Activated T-cell treated with anti-CD3 and anti-CD28 coated beads for 4 hours (primary cell): ENCODE results near the gene WWOX.

Experiments
- DNase-seq: peaks from one replicate; pipeline ENCODE4 v3.0.0-alpha.2; 2020

Gene WWOX

DNA sequence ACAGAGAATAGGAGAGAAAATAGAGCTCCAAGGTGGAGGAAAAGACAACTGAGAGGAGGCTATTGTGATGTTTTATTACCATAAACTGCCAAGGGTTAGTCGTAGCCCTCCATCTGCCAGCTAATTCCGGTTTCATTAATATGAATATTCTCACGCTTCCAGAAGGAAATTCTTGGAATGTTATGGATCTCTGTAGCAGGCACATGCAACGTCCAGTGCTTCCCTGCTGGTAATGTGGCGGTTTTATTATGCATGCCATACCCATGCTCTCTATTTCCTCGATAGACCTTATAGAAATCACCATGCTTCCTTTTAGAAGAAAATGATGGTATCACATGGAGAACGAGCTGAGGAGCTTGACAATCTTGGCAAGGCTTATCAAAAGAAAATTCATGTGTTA, 1037.5 kb downstream of the WWOX start:
- DNase-seq: no peak

DNA sequence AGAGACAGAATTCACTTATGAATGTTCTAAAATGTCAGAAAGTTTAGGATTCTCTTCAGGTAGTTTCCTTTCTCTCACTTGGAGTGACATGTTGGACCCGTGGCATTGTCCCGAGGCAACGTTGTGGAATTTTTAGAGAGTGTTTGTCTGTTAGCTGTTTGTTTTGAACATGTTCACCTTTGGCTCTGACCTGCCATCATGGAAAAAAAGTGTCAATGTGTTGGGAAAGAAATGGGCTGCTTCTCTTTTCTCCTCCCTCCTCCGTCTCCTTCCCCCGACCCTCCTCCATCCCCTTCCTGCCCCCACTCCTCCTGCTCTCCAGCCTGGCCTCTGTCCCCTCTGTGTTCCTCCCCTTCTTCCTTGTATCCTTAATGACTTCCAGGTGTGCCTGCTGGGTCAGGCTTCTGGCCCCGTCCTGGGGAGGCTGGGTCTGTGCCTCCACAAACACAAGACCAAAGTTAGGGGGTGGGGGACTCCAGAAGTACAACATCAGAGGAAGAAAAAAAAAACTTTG, 1038.0 kb downstream of the WWOX start:
- DNase-seq: no peak

DNA sequence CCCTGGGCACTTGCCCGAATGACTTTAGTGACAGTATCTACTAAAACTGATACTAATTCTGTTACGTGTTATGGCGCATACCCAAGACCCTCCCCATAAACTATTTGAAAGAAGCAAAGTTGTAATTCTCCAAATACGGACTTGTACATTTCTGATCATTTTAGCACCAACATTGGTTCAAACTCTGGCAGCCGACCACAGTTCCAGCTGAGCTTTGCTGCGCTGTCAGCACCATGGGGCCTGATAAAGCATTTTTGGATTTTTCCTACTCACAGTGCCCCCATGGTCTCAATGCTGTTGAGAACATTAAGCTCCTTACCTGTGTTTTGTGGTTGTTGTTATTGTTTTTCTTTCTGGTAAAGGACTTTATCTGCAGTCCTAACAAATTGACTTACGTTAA, 1040.3 kb downstream of the WWOX start:
- no peak for DNase-seq

DNA sequence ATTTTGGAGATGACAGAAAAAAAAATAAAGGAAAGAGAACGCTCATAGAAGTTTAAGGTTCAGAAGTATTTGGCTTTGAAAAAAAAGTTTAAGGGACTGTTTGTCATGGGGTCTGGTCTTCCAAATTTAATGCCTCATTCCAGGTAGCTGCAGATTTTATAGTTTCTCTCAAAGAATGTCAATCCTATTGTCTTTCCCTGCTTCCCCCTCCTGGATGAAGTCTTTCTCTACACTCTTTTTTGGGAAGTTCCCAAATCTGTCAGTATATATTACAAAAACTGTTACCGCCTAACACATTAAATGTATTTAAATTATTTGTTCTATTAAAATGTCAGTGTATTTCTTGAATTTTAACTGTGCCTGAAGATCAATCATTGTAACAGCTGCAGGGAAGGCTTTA, 1043.6 kb downstream of the WWOX start:
- no peak for DNase-seq

DNA sequence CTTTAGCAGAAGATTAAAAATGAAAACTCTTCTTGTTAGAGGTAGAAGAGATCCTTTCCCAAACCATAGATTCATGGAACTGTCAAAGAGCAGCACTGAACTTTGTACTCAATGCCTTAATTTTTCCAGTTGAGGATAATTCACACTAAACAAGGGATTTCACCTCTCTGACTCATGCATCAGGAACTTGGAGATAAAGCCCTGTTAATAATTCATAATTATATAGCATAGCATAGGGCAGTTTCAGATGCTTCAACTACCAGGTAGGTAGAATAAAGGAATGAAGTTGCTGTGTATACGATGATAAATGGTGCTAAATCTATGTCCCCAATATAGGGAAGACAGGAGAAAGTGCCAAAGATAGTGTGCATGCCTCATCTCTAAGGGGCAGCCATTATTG, 1050.7 kb downstream of the WWOX start:
- no peak for DNase-seq

DNA sequence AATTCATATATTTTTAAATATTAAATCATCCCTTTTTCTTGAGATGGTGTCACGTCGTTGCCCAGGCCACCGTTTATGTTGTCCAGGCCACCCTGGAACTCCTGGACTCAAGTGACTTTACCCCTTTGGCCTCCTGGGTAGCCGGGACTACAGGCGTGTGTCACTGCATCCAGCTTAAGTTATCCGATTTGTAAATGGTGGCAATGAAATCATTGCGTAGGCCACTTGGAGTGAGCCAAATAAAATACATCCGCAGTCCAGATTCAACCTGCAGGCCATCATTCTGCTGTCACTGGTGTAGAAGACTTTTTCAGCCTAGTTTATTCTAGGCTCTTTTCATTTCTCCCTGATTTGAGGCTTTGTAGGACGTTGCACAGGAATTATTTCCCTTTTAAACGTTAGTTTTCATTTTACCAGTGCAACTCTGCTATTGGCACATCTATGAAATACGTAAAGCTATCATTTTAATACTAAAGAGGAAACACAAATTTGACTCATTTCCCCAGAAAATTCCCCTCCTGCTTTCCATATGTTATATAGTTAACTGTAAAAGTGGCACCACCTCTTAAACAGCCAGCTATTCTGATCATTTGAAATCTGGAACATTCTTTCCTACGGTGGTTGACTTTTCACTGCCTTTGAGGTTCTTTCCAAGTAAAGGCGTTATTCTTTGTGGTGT, 1051.3 kb downstream of the WWOX start:
- no peak for DNase-seq

DNA sequence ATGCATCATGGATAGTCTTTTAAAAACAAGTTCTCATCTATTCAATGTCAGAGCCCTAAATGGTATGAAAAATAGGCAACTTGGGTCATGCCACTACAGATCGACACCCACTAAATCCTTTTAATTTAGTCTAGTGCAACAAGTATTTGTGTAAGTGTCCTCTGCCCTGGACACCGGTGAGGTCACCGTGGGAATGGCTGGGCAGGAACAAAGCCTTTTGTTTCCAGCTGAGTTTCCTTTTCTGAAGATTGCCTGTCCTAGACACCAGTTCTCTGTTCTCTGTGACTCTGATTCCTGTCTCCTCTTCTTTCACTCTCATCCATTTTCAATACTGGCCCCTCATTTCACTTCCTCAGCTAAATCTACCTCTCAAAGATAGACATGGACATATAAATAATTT, 1054.6 kb downstream of the WWOX start:
- no peak for DNase-seq

DNA sequence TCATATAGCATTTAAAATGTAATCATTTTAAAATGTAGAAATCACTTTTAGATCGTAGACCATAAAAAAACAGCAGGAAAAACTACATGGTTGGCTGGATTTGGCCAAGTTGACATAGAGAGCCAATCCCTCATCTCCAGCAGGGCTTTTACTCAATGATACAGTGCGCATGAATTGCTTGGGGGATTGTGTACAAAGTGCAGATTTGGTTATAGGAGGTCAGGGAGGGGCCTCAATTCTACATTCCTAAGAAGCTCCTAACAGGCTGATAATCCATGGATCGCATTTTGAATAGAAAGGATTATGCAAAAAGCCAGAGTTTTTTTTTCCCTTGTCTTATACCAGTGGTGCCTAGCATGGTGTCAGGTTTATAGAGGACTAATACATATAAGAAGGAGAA, 1056.0 kb downstream of the WWOX start:
- no peak for DNase-seq

DNA sequence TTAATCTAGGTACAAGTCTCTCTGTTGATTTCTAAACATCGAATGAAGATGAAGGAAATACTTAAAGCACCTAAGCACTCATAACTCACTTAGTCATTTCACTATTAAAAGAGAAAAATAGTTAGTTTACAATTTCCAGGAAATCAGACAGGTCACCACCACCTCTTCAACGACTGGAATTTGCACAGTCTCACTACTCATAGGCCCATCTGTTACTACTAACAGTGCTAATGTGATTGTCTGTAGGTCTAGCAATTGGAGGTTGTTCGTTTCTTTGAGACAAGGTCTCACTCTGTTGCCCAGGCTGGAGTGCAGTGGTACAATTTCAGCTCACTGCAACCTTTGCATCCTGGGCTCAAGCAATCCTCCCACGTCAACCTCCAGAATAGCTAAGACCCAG, 1056.5 kb downstream of the WWOX start:
- no peak for DNase-seq

DNA sequence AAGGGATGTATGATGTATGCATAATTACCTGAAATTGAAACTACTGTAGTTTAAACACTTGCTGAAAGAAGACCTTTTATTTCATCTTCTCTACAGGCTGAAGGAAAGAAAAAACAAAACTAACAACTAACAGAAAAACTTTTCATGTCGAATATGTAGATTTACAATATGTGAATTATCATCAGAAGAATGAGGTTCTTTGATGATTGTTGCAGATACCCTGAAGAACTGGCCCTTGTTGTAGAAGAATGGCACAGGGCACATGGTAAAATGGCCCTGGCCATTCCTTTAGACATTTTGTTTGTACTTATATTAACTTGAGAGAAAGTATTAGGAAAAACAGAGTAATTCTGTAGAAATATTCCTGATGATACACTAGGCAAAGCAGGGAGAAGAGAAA, 1057.3 kb downstream of the WWOX start:
- DNase-seq: no peak

DNA sequence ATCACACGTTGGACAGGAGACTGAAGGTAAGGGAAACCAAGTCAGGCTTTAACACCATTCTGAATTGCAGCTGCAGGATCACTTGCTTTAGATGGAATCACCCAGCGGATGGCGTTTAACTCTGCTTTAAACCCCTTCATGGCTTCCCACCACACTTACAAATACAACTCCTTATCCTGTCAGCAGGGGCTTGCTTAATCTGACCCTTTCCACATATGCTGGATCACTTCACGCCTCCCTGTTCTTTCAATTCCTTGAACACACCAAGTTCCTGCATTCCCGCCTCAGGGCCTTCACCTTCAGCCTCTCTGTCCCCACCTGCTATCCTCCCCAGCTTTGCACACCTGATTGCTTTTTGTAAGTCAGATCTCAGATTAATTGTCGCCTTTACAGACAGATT, 1058.9 kb downstream of the WWOX start:
- no peak for DNase-seq

DNA sequence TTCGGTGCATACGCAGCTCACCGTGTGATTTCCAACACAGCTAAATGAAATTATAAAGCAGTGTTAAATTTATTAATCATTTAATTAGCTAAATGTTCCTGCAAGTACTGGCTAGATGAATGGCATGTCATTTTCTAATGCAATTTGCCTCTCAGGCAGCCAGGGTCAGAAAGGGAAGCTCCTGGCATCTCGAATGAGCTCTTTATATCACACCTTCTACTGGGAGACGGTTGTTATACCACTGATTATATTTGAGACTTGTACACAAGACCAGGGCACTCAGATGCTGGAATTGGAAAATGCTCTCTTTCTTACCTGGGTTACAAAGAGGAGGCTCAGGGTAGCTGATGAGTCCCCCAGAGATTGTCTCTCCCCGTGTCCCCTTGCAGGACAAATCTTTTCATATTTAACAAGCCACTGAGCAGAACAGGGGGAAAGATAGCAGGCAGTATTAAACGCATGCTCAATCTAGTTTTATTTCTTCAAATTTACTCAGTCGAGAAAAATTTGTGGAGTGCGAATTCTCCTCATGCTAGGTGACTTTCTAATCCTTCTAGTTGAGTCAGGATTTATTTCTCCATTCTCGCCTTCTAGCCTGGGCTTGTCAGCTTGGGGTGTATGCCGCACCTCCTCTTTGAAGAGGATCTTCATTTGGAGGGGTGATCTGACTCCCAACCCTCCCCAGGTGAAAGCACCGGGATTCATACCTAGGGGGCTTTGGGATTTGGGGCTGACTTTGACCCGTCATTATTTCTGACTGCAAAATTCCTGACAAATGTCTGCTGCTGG, 1060.0 kb downstream of the WWOX start:
- DNase-seq: no peak

DNA sequence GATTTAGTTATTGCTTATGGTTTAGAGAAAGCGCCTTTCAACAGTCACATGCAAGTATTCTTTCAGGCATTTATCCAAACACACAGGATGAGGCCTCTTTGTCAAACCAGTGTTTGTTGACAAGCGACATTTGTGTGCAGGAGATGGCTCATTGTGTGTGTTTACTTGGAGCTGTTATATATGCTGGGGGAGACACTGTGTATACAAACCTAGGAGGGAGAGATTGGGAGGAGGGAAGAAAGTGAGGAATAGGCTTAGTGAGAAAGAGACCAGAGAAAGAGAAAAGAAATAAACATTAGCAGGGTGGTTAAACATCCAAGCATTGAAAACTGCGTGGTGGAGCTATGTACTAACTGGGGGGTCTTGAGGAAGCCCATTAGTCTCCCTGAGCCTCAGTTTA, 1063.5 kb downstream of the WWOX start:
- DNase-seq: no peak

DNA sequence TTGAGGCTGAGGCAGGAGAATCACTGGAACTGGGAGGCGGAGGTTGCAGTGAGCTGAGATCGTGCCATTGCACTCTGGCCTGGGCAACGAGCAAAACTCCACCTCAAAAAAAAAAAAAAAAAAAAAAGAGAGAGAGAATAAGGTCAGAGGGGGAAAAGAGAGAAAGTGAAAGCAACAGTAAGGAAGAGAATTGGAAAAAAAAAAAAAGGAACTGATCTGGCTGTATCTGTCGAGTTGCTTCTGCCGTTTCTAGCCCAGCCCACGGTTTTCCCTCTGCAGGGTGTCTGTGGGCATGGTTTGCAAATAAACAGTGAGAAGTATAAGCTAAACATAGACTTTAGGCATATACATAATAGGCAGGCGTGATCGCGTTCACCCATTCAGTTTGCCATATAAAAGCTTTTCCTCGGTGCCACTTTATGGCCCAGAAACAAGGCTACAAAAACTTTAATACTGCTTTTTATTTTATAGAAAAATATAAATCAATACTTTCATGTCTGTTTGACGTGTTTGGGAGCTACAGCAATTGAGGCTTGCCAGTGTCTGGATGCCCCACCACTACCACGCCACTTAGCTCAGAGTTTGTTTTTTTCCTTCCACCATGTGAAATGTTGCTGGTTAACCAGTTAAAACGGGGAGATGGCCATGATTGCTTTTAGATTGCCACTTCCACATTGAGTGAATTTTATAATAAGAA, 1064.4 kb downstream of the WWOX start:
- no peak for DNase-seq

DNA sequence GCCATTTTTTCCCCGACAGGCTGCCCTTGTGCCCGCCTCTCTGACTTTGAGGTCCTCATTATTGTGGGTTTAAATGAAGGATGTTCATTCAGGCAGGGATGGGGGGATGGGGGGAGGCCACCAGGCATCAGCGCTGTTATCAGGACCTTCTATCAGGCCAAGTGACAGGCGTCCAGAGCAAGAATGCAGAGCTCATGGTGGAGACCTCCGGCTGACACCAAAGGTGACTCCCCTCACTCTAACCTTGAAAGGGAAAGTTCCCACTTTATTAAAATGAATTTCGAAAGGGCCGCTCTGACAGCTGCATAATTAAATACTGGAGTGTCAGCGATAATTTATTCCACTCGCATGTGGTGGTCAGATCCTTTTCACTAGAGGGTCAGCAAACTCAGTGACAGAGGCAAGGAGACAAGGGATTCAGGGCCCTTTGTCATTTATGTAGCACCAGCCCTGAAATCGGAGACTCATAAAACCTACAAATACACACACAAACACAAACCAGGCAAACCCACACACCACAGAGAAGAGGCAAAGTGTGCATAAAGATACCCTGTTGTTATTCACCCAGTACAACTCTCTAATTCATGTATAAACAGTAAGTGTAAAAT, 1065.0 kb downstream of the WWOX start:
- no peak for DNase-seq

DNA sequence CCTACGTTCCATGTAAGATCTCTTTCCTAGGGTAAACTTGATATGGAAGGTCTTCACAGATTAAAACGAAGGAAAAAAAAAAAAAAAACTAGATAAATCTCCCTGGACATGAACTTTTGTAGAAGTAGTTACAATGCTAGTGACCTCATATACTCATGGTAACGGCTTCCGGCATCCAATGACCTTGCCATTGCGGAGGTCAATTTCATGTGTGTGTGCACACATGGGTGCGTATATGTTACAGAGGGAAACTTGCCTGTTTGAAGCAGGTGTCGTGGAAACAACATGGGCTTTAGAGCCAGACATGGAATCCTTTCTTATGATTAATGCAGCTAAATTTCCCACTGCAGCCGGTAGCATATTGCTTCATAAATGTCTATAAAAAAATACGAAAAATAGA, 1065.6 kb downstream of the WWOX start:
- no peak for DNase-seq

DNA sequence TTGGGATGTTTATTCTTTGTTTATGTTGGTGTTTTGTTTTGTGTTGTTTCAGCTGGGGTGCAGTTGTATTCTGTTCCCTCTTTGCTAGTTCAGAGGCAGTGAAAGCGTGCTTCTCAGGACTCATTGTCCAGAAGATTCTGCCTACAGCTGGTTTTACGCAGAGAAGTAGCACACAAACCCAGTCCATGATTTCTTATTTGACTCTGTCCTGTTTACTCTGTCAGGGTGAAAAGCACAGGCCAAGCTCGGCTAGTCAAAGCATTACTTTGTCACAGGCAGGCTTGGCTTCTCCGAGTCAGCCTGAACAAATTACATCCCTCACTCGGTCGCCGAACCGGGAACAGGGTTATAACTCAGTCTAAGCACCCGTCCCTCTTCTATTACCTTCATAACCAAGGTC, 1066.1 kb downstream of the WWOX start:
- no peak for DNase-seq

DNA sequence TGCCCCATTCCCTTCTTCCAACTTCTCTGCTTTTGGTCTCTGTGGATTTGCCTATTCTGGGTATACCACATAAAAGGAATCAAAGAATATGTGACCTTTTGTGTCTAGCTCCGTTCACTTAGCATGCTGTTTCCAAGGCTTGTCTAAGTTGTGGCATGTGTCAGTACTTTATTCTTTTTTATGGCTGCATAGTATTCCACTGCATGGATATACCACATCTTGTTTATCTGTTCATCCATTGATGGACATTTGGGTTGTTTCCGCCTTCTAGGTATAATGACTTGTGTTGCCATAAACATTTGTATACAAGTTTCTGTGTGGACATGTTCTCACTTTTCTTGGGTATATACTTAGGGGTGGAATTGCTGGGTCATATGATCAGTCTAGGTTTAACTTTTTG, 1068.4 kb downstream of the WWOX start:
- DNase-seq: no peak

DNA sequence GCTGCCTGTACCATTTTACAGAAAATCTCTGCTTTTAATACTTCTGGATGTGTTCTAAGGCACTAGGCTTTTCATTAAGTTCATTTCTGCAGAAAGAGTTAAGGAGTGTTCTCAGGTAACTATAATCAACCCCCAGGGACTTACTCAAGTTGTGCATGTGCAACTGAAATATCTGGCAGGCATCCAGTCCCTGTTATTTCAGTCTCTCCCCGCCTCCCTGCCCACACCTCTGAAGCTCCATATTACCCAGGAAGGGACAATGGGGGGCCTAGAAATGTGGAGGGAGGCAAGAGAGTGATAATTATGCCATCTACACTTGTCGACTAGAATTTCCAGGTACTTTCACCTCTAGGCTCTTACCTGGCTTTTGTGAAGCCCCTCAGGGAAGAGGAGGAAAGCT, 1068.9 kb downstream of the WWOX start:
- no peak for DNase-seq

DNA sequence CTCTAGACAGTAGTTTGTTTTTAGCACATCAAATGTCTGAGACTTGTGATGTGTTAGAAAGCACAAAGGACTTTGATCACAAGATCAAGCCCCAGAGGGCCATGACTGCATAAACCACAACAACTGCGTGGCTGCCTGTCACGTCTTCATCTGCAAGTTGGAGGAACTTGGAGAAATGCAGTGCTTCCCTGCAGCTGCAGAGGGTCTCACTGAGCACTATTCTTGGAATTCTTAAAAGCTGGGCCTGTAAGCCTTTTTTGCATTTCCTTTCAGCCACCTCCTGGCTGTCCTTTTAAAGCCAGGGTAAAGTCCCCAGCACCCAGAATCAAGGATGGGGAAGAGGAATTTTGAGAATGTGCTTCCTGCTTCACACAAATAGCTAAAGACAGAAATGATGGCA, 1069.8 kb downstream of the WWOX start:
- DNase-seq: no peak

DNA sequence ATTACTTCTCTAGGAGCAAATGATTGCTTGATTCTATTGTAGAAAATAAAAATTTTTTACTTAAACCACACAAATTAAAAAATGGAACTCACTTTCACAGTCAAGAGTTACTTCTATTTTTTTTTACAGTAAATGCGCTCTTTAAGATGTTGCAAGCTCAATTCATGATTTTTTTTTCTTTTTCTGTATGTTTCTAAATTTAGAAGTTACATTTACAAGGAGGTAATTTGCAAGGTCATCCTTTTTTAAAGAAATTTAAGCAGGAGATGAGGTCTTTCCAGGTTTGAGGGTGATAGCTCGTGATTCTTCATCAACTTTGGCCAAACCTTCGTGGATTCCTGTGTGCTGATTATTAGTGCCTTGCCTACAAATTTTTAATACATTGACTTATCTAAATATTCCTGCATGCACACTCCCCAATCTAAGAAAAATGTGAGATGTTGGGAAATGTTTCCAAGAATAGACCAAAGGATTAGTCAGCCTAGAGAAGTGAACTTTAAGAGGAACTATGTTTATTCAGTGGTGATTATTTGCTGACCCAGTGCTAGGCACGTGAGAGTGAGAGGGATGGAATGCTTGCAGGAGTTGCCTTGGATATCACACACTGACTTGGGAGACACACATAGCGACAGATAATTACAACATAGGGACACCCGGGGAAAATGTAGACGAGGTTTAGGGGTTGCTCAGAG, 1071.2 kb downstream of the WWOX start:
- DNase-seq: no peak

DNA sequence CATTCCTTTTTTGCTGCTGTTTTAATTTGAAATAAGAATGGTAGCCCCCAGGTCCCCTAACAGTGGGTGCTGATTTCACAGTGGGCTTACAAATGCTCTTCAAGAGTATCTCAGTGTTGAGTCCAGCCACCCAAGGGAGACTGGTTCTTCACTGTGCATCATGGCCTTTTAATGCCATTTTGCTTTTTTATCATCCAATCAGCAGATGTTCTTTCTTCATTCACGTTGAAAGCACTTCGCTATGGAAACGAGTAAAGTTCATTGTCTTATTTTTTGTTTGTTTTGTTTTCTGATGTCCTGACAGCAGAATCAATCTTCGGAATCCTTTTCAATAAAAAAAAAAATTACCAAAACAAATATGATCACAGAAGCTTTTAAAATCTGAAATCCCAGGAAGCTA, 1072.0 kb downstream of the WWOX start:
- DNase-seq: no peak
